Retinal pigment epithelial cell (primary cell): ENCODE measurements around the gene AKR1B15.

Source experiments
- DNase-seq: peaks from one replicate; pipeline ENCODE4 v3.0.0-alpha.2; 2010; ENCODE audit warnings: low read depth
- H3K4me3 ChIP-seq: 2 replicates; pipeline ENCODE4 v1.5.1; 2011; ENCODE audit warnings: mild to moderate bottlenecking, low read length, control low read depth, moderate library complexity
- CTCF ChIP-seq: conservative IDR thresholded peaks from 2 replicates; pipeline ENCODE4 v1.5.1; 2011; ENCODE audit warnings: low read depth, low read length, control low read depth, inconsistent platforms

The AKR1B15 gene

GRCh38 chr7:134629445-134629844, 80.5 kb downstream of the AKR1B15 start:
- no peak for DNase-seq
- no peak for TF ChIP-seq CTCF
- H3K4me3 ChIP-seq, result no peak overlapping the region
